HepG2 (cell line): Measurements from ENCODE around the gene SNED1. TPM values are rescaled to one million over a fixed set of nuclear protein-coding genes. Genes with fewer than 3 reads are reported as not detected.

Experiments used
- ATF2 ChIP-seq: sonication (generic); formaldehyde crosslinking; IDR thresholded peaks from 2 replicates; pipeline ENCODE4 v1.4.0; 2020; ENCODE audit warnings: missing genetic modification reagents
- ELF3 ChIP-seq: IDR thresholded peaks from 2 replicates; pipeline ENCODE4 v1.6.1; 2016; ENCODE audit warnings: missing genetic modification reagents, missing compliant biosample characterization
- GATA4 ChIP-seq: sonication (generic); IDR thresholded peaks from 2 replicates; pipeline ENCODE4 v1.6.1; 2016; ENCODE audit warnings: antibody characterized with exemption, low read depth, borderline replicate concordance
- HIC2 ChIP-seq: sonication (generic); formaldehyde crosslinking; IDR thresholded peaks from 2 replicates; pipeline ENCODE4 v1.9.0; 2022; ENCODE audit warnings: low read depth, missing genetic modification reagents
- HMGXB4 ChIP-seq, 2 experiments: sonication (generic) in 1 of 2; formaldehyde crosslinking in 1 of 2; IDR thresholded peaks; 2 replicates each; pipeline versions ENCODE4 v1.4.0 to v1.6.1; 2018 to 2020; ENCODE audit warnings: missing genetic modification reagents in 2 of 2, borderline replicate concordance in 1 of 2, low read depth in 1 of 2, mild to moderate bottlenecking in 1 of 2, missing biosample characterization in 1 of 2
- HOXA3 ChIP-seq: sonication (generic); formaldehyde crosslinking; IDR thresholded peaks from 2 replicates; pipeline ENCODE4 v1.5.0; 2020; ENCODE audit warnings: missing genetic modification reagents
- KAT8 ChIP-seq: IDR thresholded peaks from 2 replicates; pipeline ENCODE4 v1.6.1; 2016; ENCODE audit warnings: missing genetic modification reagents, missing compliant biosample characterization
- KMT2B ChIP-seq: IDR thresholded peaks from 2 replicates; pipeline ENCODE4 v1.6.1; 2016; ENCODE audit warnings: missing genetic modification reagents, missing compliant biosample characterization
- MED1 ChIP-seq: sonication (generic); formaldehyde crosslinking; IDR thresholded peaks from 2 replicates; pipeline ENCODE4 v1.4.0; 2020; ENCODE audit warnings: missing genetic modification reagents
- MLX ChIP-seq: IDR thresholded peaks from 2 replicates; pipeline ENCODE4 v1.6.1; 2016
- NCOR1 ChIP-seq: fragments of 200-600 bp; sonication (generic); IDR thresholded peaks from 2 replicates; pipeline ENCODE4 v1.7.0; 2017; ENCODE audit warnings: antibody characterized with exemption, low read length, borderline replicate concordance
- PRMT3 ChIP-seq: sonication (generic); formaldehyde crosslinking; IDR thresholded peaks from 2 replicates; pipeline ENCODE4 v1.8.1; 2022; ENCODE audit warnings: low read depth, mild to moderate bottlenecking, moderate library complexity, missing genetic modification reagents, borderline replicate concordance
- TFE3 ChIP-seq: IDR thresholded peaks from 2 replicates; pipeline ENCODE4 v1.6.1; 2016
- ZFP36 ChIP-seq: fragments of 150-350 bp; IDR thresholded peaks from 2 replicates; pipeline ENCODE4 v1.6.1; 2018; ENCODE audit warnings: borderline replicate concordance, low read length, low read depth; ENCODE audit not compliant: partially characterized antibody
- ZNF124 ChIP-seq: sonication (generic); formaldehyde crosslinking; IDR thresholded peaks from 2 replicates; pipeline ENCODE4 v1.4.0; 2020; ENCODE audit warnings: missing genetic modification reagents
- ZNF501 ChIP-seq: sonication (generic); formaldehyde crosslinking; IDR thresholded peaks from 2 replicates; pipeline ENCODE4 v1.5.1; 2020; ENCODE audit warnings: mild to moderate bottlenecking, moderate library complexity, missing genetic modification reagents
- ZNF580 ChIP-seq: IDR thresholded peaks from 2 replicates; pipeline ENCODE4 v1.6.1; 2016; ENCODE audit warnings: low read depth, borderline replicate concordance
- ZNF710 ChIP-seq: sonication (generic); formaldehyde crosslinking; IDR thresholded peaks from 2 replicates; pipeline ENCODE4 v1.5.0; 2020; ENCODE audit warnings: mild to moderate bottlenecking, missing genetic modification reagents, borderline replicate concordance
- polyA plus RNA-seq, 8 experiments: library from polyadenylated mRNA; depleted of rRNA in 3 of 8; stranded (reverse) in 7 of 8; unstranded in 1 of 8; fragments of >200 nt; fragmentation: Illumina TruSeq in 4 of 8; extraction: Trizol in 4 of 8; gene quantifications; 2 replicates each; pipeline versions ENCODE4 v1.2.1 to v1.2.3, GENCODE V29; 2011 to 2016; ENCODE audit warnings: low read depth in 4 of 8, missing spikeins in 1 of 8, mixed read lengths in 1 of 8; ENCODE audit not compliant: insufficient read depth in 1 of 8
- total RNA-seq, 5 experiments: library from RNA; depleted of rRNA; stranded (reverse); fragments of >200 nt; fragmentation: Illumina TruSeq; extraction: Trizol; gene quantifications; 2 replicates each; pipeline ENCODE4 v1.2.3, GENCODE V29; 2016; ENCODE audit warnings: low read depth in 1 of 5

Gene SNED1
- total and polyA plus RNA-seq, 2 of the 13 experiments (the other 11 are each of a cell fraction or from before 2014, with no cell fraction given) = 0.15 to 0.65 TPM

GRCh38 chr2:241093133-241093781 lies 94.8 kb downstream of the SNED1 start (continued):
- TF ChIP-seq ATF2 (CRISPR knock-in tag) (peak; percentile 88), PRMT3 (CRISPR knock-in tag) (peak; percentile 69; the same call in 1 of the 2 replicates), NCOR1 (peak; percentile 31; the same call in 1 of the 2 replicates), MED1 (CRISPR knock-in tag) (peak; percentile 78), HMGXB4 (CRISPR knock-in tag; IDR thresholded peaks at IDR 0.05; ENCODE audit: borderline replicate concordance in 1 of 2, low read depth in 1 of 2) (0 out of 4 replicates have a peak, but pooled peaks of 1 of the 2 experiments have one; percentile 13), ZNF124 (CRISPR knock-in tag) (peak; percentile 78; the same call in 1 of the 2 replicates), ZNF580 (CRISPR knock-in tag) (peak; percentile 84), TFE3 (CRISPR knock-in tag) (peak; percentile 98), KAT8 (CRISPR knock-in tag) (peak; percentile 74; the same call in 1 of the 2 replicates), MLX (CRISPR knock-in tag) (peak; percentile 74), HOXA3 (CRISPR knock-in tag) (peak; percentile 77; the same call in 1 of the 2 replicates), KMT2B (CRISPR knock-in tag) (0 out of 2 replicates have a peak, but pooled peaks have one; percentile 28), ZNF710 (CRISPR knock-in tag) (peak; percentile 82; the same call in 1 of the 2 replicates), ELF3 (CRISPR knock-in tag) (peak; percentile 97), HIC2 (CRISPR knock-in tag) (peak; percentile 89), ZFP36 (peak; percentile 77), ZNF501 (CRISPR knock-in tag) (peak; percentile 80), GATA4 (peak; percentile 57; the same call in 1 of the 2 replicates)
